ENCODE results near the gene ALDH2.

Gene ALDH2

DNA sequence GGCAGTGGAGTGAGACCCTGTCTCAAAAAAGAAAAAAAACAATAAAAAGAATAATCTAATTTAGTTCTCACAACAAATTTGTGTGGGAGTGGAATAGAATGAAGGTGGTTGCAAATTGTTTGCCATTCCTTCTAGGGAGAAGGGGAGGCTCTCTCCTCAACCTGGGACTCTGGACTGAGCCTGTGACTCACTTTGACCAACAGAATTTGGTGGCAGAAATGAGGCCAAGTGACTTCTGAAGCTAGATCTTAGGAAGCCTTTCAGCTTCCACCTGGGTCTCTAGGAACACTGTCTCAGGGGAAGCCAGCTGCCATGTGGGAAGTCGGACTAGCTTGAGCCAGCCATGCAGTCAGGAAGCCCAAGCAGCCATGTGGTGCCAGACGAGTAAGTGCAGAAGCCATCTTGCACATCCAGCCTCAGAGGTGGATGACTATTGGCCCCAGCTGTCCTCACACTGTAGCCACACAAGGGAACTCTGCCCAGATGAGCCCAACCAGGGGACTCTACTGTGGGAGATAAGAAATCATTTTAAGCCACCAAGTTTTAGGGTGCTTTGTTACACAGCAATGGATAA lies 14.4 kb downstream of the ALDH2 start:
- Histone ChIP-seq H4K20me1 (ENCODE audit: low read depth, low read length) (no peaks in the 10 kb centered on the region), H3K27me3 (ENCODE audit: low read length) (no peaks in the 10 kb centered on the region), H3K9me2 (replicated peaks; ENCODE audit: insufficient read depth, low read length) (no peaks in the 10 kb centered on the region), H3K9ac (ENCODE audit: low read length) (no peak overlapping the region), H2AFZ (ENCODE audit: low read depth, low read length, severe bottlenecking) (no peak overlapping the region), H3K36me3 (ENCODE audit: low read length) (no peaks in the 10 kb centered on the region), H3K9me3 (ENCODE audit: insufficient read depth, low read length) (no peaks in the 10 kb centered on the region), H3K27ac (ENCODE audit: low read depth, low read length) (no peak overlapping the region), H3K79me2 (ENCODE audit: insufficient read depth, low read length) (no peaks in the 10 kb centered on the region), H3K4me3 (ENCODE audit: insufficient read depth, low read length, poor library complexity, severe bottlenecking) (no peak overlapping the region), H3K4me2 (ENCODE audit: low read depth, low read length, poor library complexity, severe bottlenecking) (no peak overlapping the region), H3F3A (ENCODE audit: insufficient read depth) (no peaks in the 10 kb centered on the region)
- TF ChIP-seq EZH2phosphoT487 (conservative IDR thresholded peaks at IDR 0.05; ENCODE audit: low read length), result no peak
- TF ChIP-seq, protein P1, sequence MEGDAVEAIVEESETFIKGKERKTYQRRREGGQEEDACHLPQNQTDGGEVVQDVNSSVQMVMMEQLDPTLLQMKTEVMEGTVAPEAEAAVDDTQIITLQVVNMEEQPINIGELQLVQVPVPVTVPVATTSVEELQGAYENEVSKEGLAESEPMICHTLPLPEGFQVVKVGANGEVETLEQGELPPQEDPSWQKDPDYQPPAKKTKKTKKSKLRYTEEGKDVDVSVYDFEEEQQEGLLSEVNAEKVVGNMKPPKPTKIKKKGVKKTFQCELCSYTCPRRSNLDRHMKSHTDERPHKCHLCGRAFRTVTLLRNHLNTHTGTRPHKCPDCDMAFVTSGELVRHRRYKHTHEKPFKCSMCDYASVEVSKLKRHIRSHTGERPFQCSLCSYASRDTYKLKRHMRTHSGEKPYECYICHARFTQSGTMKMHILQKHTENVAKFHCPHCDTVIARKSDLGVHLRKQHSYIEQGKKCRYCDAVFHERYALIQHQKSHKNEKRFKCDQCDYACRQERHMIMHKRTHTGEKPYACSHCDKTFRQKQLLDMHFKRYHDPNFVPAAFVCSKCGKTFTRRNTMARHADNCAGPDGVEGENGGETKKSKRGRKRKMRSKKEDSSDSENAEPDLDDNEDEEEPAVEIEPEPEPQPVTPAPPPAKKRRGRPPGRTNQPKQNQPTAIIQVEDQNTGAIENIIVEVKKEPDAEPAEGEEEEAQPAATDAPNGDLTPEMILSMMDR (IDR thresholded peaks at IDR 0.05; ENCODE audit: insufficient read depth, low read length, poor library complexity, severe bottlenecking), result no peak

DNA sequence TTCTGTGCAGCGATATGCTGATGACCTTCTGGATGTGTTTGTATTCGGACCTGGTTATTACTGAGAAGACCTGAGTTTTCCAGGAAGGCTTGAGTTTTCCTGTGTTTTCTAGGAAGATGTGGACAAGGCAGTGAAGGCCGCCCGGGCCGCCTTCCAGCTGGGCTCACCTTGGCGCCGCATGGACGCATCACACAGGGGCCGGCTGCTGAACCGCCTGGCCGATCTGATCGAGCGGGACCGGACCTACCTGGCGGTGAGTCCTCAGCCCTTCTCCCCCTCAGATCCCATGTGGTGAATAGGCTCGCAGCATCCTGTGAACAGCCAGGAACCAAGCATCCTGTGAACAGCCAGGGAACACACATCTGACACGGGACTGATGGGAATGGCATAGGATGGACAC lies 16.3 kb downstream of the ALDH2 start:
- TF ChIP-seq EZH2phosphoT487 (conservative IDR thresholded peaks at IDR 0.05; ENCODE audit: low read length), result no peak
- TF ChIP-seq, protein P1 (IDR thresholded peaks at IDR 0.05; ENCODE audit: insufficient read depth, low read length, poor library complexity, severe bottlenecking), result no peak
- H3K36me3 ChIP-seq (ENCODE audit: low read length), result no peaks in the 10 kb centered on the region
- no peak overlapping the region for H2AFZ ChIP-seq (ENCODE audit: low read depth, low read length, severe bottlenecking)
- H3K9me3 ChIP-seq (ENCODE audit: insufficient read depth, low read length), result no peaks in the 10 kb centered on the region
- no peak overlapping the region for H3K27ac ChIP-seq (ENCODE audit: low read depth, low read length)
- no peak overlapping the region for H3K4me2 ChIP-seq (ENCODE audit: low read depth, low read length, poor library complexity, severe bottlenecking)
- H3F3A ChIP-seq (ENCODE audit: insufficient read depth), result no peaks in the 10 kb centered on the region
- H3K27me3 ChIP-seq (ENCODE audit: low read length), result no peaks in the 10 kb centered on the region
- no peaks in the 10 kb centered on the region for H4K20me1 ChIP-seq (ENCODE audit: low read depth, low read length)
- no peaks in the 10 kb centered on the region for H3K79me2 ChIP-seq (ENCODE audit: insufficient read depth, low read length)
- H3K4me3 ChIP-seq (ENCODE audit: insufficient read depth, low read length, poor library complexity, severe bottlenecking), result no peak overlapping the region
- no peaks in the 10 kb centered on the region for H3K9me2 ChIP-seq (replicated peaks; ENCODE audit: insufficient read depth, low read length)
- no peak overlapping the region for H3K9ac ChIP-seq (ENCODE audit: low read length)

DNA sequence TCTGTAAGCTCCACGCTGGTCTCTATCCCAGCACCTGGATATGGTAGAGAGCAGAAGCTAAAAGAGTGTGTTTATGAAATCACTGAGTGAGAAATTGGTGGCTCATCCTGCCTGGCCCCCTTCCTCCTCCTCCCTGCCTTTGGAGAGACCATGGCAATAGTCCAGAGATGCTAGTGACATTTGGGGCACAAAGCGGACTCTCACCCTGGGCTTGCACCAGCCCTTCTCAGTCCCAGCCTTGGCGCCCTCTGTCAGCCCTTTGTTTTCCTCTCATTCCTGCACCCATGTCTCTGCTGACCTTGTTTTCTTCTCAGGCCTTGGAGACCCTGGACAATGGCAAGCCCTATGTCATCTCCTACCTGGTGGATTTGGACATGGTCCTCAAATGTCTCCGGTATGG lies 18.2 kb downstream of the ALDH2 start:
- H3K36me3 ChIP-seq (ENCODE audit: low read length), result no peaks in the 10 kb centered on the region
- H3K27ac ChIP-seq (ENCODE audit: low read depth, low read length), result no peak overlapping the region
- no peaks in the 10 kb centered on the region for H3K27me3 ChIP-seq (ENCODE audit: low read length)
- H3K79me2 ChIP-seq (ENCODE audit: insufficient read depth, low read length), result no peaks in the 10 kb centered on the region
- no peaks in the 10 kb centered on the region for H3K9me3 ChIP-seq (ENCODE audit: insufficient read depth, low read length)
- no peaks in the 10 kb centered on the region for H3F3A ChIP-seq (ENCODE audit: insufficient read depth)
- no peak for TF ChIP-seq EZH2phosphoT487 (conservative IDR thresholded peaks at IDR 0.05; ENCODE audit: low read length)
- TF ChIP-seq, protein P1 (IDR thresholded peaks at IDR 0.05; ENCODE audit: insufficient read depth, low read length, poor library complexity, severe bottlenecking), result no peak
- no peak overlapping the region for H3K4me3 ChIP-seq (ENCODE audit: insufficient read depth, low read length, poor library complexity, severe bottlenecking)
- no peak overlapping the region for H3K9ac ChIP-seq (ENCODE audit: low read length)
- no peak overlapping the region for H2AFZ ChIP-seq (ENCODE audit: low read depth, low read length, severe bottlenecking)
- no peaks in the 10 kb centered on the region for H4K20me1 ChIP-seq (ENCODE audit: low read depth, low read length)
- no peak overlapping the region for H3K4me2 ChIP-seq (ENCODE audit: low read depth, low read length, poor library complexity, severe bottlenecking)
- no peaks in the 10 kb centered on the region for H3K9me2 ChIP-seq (replicated peaks; ENCODE audit: insufficient read depth, low read length)

Measured in SU-DHL-6 (cell line).